ENCODE results near the gene CPN2.

- TF ChIP-seq CTCF (IDR thresholded peaks at IDR 0.05; ENCODE audit: poor library complexity, severe bottlenecking) = no peak
- TF ChIP-seq TAF1 (IDR thresholded peaks at IDR 0.05; ENCODE audit: low read depth) = no peak
- TF ChIP-seq EP300 (conservative IDR thresholded peaks at IDR 0.05; ENCODE audit: poor library complexity, severe bottlenecking) = peak; percentile 52
- no peak for TF ChIP-seq EZH2 (IDR thresholded peaks at IDR 0.05; ENCODE audit: borderline replicate concordance, insufficient read depth, low read length, poor library complexity, severe bottlenecking)
- TF ChIP-seq POLR2AphosphoS5 (IDR thresholded peaks at IDR 0.05) = peak; percentile 26
- peak; percentile 16 for TF ChIP-seq RAD21 (conservative IDR thresholded peaks at IDR 0.05)
Measured at GRCh38 chr3:194395212-194395611, 44.1 kb upstream of the CPN2 start.
